ENCODE data around the gene ARMC9.

The ARMC9 gene

DNA sequence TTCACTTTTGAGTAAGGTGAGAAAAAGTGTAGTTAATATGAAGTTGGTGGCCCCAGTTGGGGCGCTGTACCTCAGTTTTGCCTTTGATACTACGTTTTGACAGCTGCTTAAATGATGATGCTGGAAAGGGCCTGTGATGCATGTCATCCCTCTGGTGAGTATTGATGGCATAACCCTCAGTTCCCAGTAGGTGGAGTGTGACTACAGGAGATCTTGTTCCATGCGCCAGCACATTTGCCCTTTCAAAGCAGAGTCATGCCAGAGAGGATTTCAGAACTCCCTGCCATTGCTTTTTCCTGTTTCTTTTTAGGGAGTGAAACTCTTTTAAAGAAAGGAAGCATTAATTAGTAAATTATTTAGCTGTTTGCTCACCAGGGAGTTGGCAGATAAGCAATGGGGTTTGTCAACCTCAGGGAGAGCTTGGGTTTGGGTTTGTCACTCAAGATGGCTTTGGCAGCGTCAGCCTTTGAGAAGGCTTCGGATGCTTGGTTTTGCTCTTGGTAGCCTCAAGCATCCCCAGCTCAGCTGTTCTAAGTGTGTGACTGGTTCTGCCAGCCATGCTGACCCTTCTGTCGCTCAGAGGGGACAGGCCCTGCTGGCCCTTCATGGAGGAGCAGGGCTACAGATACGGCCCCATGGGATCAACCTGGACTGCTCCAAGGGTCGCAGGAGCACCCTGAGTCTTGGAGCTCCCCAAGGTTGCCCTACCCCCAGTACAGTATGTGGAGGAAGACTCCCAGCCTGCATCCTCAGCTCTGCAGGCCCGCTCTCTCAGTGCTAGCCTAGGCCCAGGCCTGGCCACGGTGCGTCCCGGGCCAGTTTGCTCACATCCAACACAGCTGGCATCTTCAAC, 29.1 kb downstream of the ARMC9 start:
- H3K4me3 ChIP-seq (replicated peaks; ENCODE audit: low read depth, low read length) = no peak overlapping the region
- DNase-seq (ENCODE audit: low read depth) = peak; percentile 88
- TF ChIP-seq, protein P1, sequence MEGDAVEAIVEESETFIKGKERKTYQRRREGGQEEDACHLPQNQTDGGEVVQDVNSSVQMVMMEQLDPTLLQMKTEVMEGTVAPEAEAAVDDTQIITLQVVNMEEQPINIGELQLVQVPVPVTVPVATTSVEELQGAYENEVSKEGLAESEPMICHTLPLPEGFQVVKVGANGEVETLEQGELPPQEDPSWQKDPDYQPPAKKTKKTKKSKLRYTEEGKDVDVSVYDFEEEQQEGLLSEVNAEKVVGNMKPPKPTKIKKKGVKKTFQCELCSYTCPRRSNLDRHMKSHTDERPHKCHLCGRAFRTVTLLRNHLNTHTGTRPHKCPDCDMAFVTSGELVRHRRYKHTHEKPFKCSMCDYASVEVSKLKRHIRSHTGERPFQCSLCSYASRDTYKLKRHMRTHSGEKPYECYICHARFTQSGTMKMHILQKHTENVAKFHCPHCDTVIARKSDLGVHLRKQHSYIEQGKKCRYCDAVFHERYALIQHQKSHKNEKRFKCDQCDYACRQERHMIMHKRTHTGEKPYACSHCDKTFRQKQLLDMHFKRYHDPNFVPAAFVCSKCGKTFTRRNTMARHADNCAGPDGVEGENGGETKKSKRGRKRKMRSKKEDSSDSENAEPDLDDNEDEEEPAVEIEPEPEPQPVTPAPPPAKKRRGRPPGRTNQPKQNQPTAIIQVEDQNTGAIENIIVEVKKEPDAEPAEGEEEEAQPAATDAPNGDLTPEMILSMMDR (IDR thresholded peaks at IDR 0.05; ENCODE audit: low read length, missing control alignments) = peak; percentile 90

DNA sequence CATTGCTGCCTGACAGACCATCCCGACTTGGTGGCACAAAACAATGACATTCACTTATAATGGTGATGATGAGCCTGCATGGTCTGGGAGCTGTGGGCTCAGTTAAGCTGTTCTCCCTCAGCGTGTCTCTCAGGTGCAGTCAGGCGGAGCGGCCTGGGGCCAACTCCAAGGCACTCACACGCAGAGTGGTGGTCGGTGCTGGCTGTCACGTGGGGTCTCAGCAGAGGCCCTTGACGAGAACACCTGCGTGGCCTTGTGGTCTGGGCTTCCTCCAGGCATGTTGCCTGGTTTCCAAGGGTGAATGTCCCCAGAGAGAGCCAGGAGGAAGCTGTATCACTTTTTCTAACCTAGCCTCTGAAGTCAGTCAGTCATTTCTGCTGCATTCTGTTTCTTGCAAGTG, 29.8 kb downstream of the ARMC9 start:
- no peak for DNase-seq (ENCODE audit: low read depth)
- H3K4me3 ChIP-seq (replicated peaks; ENCODE audit: low read depth, low read length) = no peak overlapping the region
- TF ChIP-seq, protein P1 (IDR thresholded peaks at IDR 0.05; ENCODE audit: low read length, missing control alignments) = no peak

DNA sequence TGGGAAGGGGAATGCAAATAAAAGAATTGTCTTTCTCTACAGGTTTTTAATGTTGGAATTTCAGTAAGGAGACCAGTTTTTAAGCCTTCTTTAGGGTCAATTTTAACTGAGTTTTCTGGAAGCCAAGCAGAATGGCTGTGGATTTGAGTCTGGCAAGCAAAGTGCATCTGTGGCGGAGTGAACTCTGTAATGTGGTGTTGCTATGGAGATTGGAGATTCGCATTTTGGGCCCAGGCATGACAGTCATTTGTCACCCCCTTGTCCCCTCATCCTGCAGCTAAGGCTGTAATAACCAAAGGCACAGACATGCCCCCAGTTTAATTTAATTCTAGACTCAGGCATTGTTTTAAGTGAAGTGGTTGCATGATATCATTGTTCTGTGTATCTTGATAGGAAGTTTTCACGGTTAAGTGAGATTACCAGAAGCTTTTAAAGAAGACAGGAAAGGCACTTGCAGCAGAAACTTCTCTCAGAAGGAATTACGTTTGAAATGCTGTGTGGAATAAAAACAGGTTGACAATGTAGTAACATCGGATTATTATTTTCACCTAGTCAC, 30.6 kb downstream of the ARMC9 start:
- no peak overlapping the region for H3K4me3 ChIP-seq (replicated peaks; ENCODE audit: low read depth, low read length)
- TF ChIP-seq, protein P1 (IDR thresholded peaks at IDR 0.05; ENCODE audit: low read length, missing control alignments) = no peak
- no peak for DNase-seq (ENCODE audit: low read depth)

DNA sequence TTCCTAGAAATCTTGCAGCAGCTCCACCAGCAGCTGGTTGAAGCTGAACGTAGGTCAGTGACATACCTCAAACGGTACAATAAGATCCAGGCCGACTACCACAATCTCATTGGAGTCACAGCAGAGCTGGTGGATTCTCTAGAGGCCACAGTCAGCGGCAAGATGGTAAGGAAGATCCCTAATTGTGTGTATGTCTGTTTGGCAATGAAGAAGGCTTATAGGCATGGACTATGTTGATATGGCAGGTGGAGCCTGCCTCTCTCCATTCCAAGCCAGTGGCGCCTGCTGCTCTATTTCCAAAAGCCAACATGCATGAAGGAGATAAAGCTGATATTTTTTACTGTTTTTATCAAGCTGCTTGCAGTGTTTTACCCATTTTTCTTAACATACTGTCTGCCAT, 36.8 kb downstream of the ARMC9 start:
- TF ChIP-seq, protein P1 (IDR thresholded peaks at IDR 0.05; ENCODE audit: low read length, missing control alignments) = no peak
- no peak overlapping the region for H3K4me3 ChIP-seq (replicated peaks; ENCODE audit: low read depth, low read length)
- no peak for DNase-seq (ENCODE audit: low read depth)

DNA sequence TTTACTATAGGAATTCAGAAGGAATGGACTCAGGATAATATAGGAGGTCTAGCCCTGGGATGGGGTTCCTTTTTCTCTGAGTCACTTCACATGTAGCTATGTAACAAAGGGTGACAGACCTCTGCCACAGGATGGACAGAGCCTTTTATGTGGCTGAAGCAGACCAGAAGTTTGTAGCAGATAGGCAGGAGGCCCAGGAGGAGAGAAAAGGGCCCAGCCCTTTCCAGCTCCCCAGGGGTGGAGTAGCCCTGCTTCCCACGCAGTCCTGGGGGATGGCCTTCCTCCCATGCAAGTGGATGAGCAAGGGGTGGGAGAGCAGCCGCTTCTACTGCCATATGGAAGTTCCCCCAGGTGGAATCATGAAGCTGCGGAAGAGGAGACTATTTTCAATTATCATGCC, 40.3 kb downstream of the ARMC9 start:
- TF ChIP-seq, protein P1 (IDR thresholded peaks at IDR 0.05; ENCODE audit: low read length, missing control alignments) = no peak
- H3K4me3 ChIP-seq (replicated peaks; ENCODE audit: low read depth, low read length) = no peak overlapping the region
- DNase-seq (ENCODE audit: low read depth) = no peak

DNA sequence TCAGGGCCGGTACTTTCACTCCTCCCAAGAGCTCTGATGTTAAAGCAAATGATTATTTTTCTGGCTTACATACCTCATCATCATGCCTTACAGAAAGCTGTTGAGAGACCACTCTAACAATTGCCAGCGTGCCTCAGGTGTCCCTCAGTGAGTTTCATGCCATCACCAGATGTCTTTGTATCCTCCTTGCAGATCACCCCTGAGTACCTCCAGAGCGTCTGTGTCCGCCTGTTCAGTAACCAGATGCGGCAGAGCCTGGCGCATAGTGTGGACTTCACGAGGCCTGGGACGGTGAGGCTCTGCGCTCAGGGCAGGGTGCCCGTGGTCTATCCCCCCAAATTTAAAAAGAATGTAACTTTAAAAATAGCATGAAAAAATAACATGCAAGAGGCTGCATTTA, 41.3 kb downstream of the ARMC9 start:
- TF ChIP-seq, protein P1 (IDR thresholded peaks at IDR 0.05; ENCODE audit: low read length, missing control alignments) = no peak
- H3K4me3 ChIP-seq (replicated peaks; ENCODE audit: low read depth, low read length) = no peak overlapping the region
- no peak for DNase-seq (ENCODE audit: low read depth)

Data from fibroblast of pulmonary artery (primary cell).